Progenitor cell of endocrine pancreas (in vitro differentiated cells): ENCODE data around the gene FRRS1. TPM values are rescaled to one million over a fixed set of nuclear protein-coding genes. Genes with fewer than 3 reads are reported as not detected.

Experiments
- DNase-seq: peaks from one replicate; pipeline ENCODE4 v3.0.0; 2021; ENCODE audit warnings: low spot score; ENCODE audit not compliant: unreplicated experiment
- H3K27ac Mint-ChIP-seq: 2 replicates; pipeline ENCODE4 v1.8.0; 2021; ENCODE audit warnings: mild to moderate bottlenecking, moderate library complexity, mixed read lengths
- H3K27me3 Mint-ChIP-seq: 2 replicates; pipeline ENCODE4 v1.8.0; 2021; ENCODE audit warnings: mixed read lengths
- H3K36me3 Mint-ChIP-seq: 2 replicates; pipeline ENCODE4 v1.8.0; 2022; ENCODE audit warnings: mixed read lengths; ENCODE audit not compliant: insufficient read depth
- H3K4me1 Mint-ChIP-seq: 2 replicates; pipeline ENCODE4 v1.8.0; 2021; ENCODE audit warnings: low read depth, mixed read lengths
- H3K4me3 Mint-ChIP-seq: 2 replicates; pipeline ENCODE4 v1.8.0; 2021; ENCODE audit warnings: low read depth, mild to moderate bottlenecking, moderate library complexity, mixed read lengths
- H3K9me3 Mint-ChIP-seq: 2 replicates; pipeline ENCODE4 v1.8.0; 2021; ENCODE audit warnings: low read depth, mixed read lengths
- CTCF ChIP-seq: fragments of 200-600 bp; sonication (generic); IDR thresholded peaks from one replicate; pipeline ENCODE4 v1.5.0; 2021; ENCODE audit warnings: antibody characterized with exemption, mild to moderate bottlenecking; ENCODE audit not compliant: unreplicated experiment
- total RNA-seq: library from RNA; stranded (reverse); gene quantifications from 2 replicates; pipeline ENCODE4 v1.2.1, GENCODE V29; 2021

The FRRS1 gene
- total RNA-seq, 1 donor from 2014 or later = 8.6 TPM

- no peak for DNase-seq
- Mint-ChIP-seq H3K4me3 (no peak overlapping the region), H3K4me1 (no peaks in the 10 kb centered on the region), H3K36me3 (peaks cover 8% of the 10 kb centered on the region), H3K27me3 (no peaks in the 10 kb centered on the region), H3K27ac (no peak overlapping the region), H3K9me3 (no peaks in the 10 kb centered on the region)
- TF ChIP-seq CTCF = no peak
These were observed 55.4 kb downstream of the FRRS1 start for GRCh38 chr1:99710994-99711393.

GRCh38 chr1:99707535-99708142 lies 58.8 kb downstream of the FRRS1 start:
- Mint-ChIP-seq H3K9me3 (no peaks in the 10 kb centered on the region), H3K27me3 (no peaks in the 10 kb centered on the region), H3K4me3 (no peak overlapping the region), H3K4me1 (no peaks in the 10 kb centered on the region), H3K27ac (no peak overlapping the region), H3K36me3 (peaks cover 5% of the 10 kb centered on the region)
- peak; percentile 58 for DNase-seq
- TF ChIP-seq CTCF = peak; percentile 98

GRCh38 chr1:99705385-99705784 lies 61.0 kb downstream of the FRRS1 start:
- no peaks in the 10 kb centered on the region for H3K27me3 Mint-ChIP-seq
- no peak overlapping the region for H3K27ac Mint-ChIP-seq
- TF ChIP-seq CTCF = no peak
- H3K9me3 Mint-ChIP-seq = peaks cover 9% of the 10 kb centered on the region
- DNase-seq = no peak
- H3K4me1 Mint-ChIP-seq = no peaks in the 10 kb centered on the region
- peaks cover 5% of the 10 kb centered on the region for H3K36me3 Mint-ChIP-seq
- no peak overlapping the region for H3K4me3 Mint-ChIP-seq

- Mint-ChIP-seq H3K27ac (no peak overlapping the region), H3K4me1 (no peaks in the 10 kb centered on the region), H3K36me3 (peaks cover 3% of the 10 kb centered on the region), H3K27me3 (no peaks in the 10 kb centered on the region), H3K9me3 (peaks cover 9% of the 10 kb centered on the region), H3K4me3 (no peak overlapping the region)
- DNase-seq = no peak
- no peak for TF ChIP-seq CTCF
These were observed 62.0 kb downstream of the FRRS1 start for GRCh38 chr1:99704356-99704816.

- H3K27me3 Mint-ChIP-seq = no peaks in the 10 kb centered on the region
- DNase-seq = no peak
- no peak for TF ChIP-seq CTCF
- H3K36me3 Mint-ChIP-seq = peaks cover 2% of the 10 kb centered on the region
- peaks cover 9% of the 10 kb centered on the region for H3K9me3 Mint-ChIP-seq
- H3K4me1 Mint-ChIP-seq = no peaks in the 10 kb centered on the region
- H3K4me3 Mint-ChIP-seq = no peak overlapping the region
- H3K27ac Mint-ChIP-seq = no peak overlapping the region
These were observed 64.2 kb downstream of the FRRS1 start for GRCh38 chr1:99702221-99702620.
